Bronchial epithelial cell (primary cell): ENCODE data around the gene ANKH. TPM values are rescaled to one million over a fixed set of nuclear protein-coding genes. Genes with fewer than 3 reads are reported as not detected.
A peak's percentile ranks its signal among the peaks of the same experiment; 100 is the strongest.

Experiments used
- DNase-seq: peaks from one replicate; pipeline ENCODE4 v3.0.0-alpha.2; 2010; ENCODE audit warnings: low read depth
- FAIRE-seq: peaks from 2 replicates; lab custom pipeline; 2011; peaks lifted over from hg19 to GRCh38; lab: Jason Lieb, UNC
- H3K27me3 ChIP-seq: 2 replicates; pipeline ENCODE4 v1.5.1; 2011; ENCODE audit warnings: low read length; ENCODE audit not compliant: control insufficient read depth, insufficient read depth
- H3K36me3 ChIP-seq: 2 replicates; pipeline ENCODE4 v1.5.1; 2011; ENCODE audit warnings: low read length; ENCODE audit not compliant: control insufficient read depth, insufficient read depth
- H3K4me3 ChIP-seq: 2 replicates; pipeline ENCODE4 v1.5.1; 2011; ENCODE audit warnings: mild to moderate bottlenecking, low read depth, low read length, control low read depth
- total RNA-seq: library from RNA; depleted of rRNA; stranded (reverse); fragments of >200 nt; gene quantifications from 2 replicates; pipeline ENCODE4 v1.2.1, GENCODE V29; 2014
- TF ChIP-seq, protein P1 (sequence below): IDR thresholded peaks from 2 replicates; pipeline ENCODE4 v1.5.1; 2011; ENCODE audit warnings: mild to moderate bottlenecking, moderate library complexity, low read length, control low read depth, inconsistent platforms; ENCODE audit not compliant: insufficient read depth, severe bottlenecking

The ANKH gene
- total RNA-seq, 1 donor from 2014 or later: 12.9 TPM

DNA sequence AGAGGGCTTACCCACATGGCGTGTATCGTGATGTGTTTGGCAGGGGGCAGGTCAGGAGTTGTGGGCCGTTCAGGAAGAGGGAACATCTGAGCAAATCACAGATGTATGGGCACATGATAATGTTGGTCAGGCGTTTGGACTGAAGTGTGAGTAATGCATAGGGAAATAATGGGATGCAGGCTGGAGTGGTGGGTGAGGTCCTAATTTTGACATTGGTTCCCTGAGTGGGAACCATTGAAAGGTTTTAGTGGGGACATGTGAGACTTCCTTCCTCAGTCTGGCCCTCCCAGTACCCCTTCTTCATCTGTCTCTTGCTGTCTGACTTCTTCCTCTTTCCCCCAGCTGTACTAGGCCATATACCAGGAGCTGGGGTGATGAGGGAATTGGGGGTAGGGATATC lies 199.5 kb downstream of the ANKH start:
- TF ChIP-seq, protein P1, sequence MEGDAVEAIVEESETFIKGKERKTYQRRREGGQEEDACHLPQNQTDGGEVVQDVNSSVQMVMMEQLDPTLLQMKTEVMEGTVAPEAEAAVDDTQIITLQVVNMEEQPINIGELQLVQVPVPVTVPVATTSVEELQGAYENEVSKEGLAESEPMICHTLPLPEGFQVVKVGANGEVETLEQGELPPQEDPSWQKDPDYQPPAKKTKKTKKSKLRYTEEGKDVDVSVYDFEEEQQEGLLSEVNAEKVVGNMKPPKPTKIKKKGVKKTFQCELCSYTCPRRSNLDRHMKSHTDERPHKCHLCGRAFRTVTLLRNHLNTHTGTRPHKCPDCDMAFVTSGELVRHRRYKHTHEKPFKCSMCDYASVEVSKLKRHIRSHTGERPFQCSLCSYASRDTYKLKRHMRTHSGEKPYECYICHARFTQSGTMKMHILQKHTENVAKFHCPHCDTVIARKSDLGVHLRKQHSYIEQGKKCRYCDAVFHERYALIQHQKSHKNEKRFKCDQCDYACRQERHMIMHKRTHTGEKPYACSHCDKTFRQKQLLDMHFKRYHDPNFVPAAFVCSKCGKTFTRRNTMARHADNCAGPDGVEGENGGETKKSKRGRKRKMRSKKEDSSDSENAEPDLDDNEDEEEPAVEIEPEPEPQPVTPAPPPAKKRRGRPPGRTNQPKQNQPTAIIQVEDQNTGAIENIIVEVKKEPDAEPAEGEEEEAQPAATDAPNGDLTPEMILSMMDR: no peak
- Histone ChIP-seq H3K36me3 (peaks cover 1% of the 10 kb centered on the region), H3K27me3 (no peaks in the 10 kb centered on the region), H3K4me3 (no peak overlapping the region)
- FAIRE-seq (no peak), DNase-seq (peak; percentile 48)

GRCh38 chr5:14671414-14671813 lies 200.2 kb downstream of the ANKH start:
- FAIRE-seq (no peak), DNase-seq (peak; percentile 81)
- Histone ChIP-seq H3K27me3 (no peaks in the 10 kb centered on the region), H3K36me3 (no peaks in the 10 kb centered on the region), H3K4me3 (no peak overlapping the region)
- TF ChIP-seq, protein P1: no peak

- no peak overlapping the region for H3K4me3 ChIP-seq
- DNase-seq: peak; percentile 83
- no peaks in the 10 kb centered on the region for H3K27me3 ChIP-seq
These were observed 201.6 kb downstream of the ANKH start for GRCh38 chr5:14669975-14670374.

DNA sequence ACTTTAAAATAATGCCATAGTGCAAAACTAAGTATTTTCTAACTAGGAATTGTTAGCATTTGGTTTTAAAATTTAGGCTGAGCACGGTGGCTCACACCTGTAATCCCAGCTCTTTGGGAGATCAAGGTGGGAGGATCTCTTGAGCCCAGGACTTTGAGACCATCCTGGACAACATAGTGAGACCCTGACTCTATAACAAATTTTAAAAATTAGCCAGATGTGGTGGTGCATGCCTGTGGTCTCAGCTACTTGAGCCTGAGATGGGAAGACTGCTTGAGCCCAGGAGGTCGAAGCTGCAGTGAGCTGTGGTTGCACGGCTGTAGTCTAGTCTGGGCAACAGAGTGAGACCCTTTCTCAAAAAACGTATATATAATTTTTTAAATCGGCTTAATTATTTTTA lies 202.2 kb downstream of the ANKH start:
- Histone ChIP-seq H3K4me3 (no peak overlapping the region), H3K27me3 (no peaks in the 10 kb centered on the region), H3K36me3 (no peaks in the 10 kb centered on the region)
- FAIRE-seq: no peak
- TF ChIP-seq, protein P1: no peak
- no peak for DNase-seq

More at GRCh38 chr5:14669975-14670374, 201.6 kb downstream of the ANKH start:
- FAIRE-seq: no peak
- TF ChIP-seq, protein P1: no peak
- H3K36me3 ChIP-seq: no peaks in the 10 kb centered on the region

GRCh38 chr5:14668181-14668591 lies 203.4 kb downstream of the ANKH start:
- peak; percentile 31 for DNase-seq
- no peaks in the 10 kb centered on the region for H3K27me3 ChIP-seq
- no peaks in the 10 kb centered on the region for H3K36me3 ChIP-seq
- H3K4me3 ChIP-seq: no peak overlapping the region
- TF ChIP-seq, protein P1: no peak
- FAIRE-seq: no peak

GRCh38 chr5:14667770-14668169 lies 203.8 kb downstream of the ANKH start:
- Histone ChIP-seq H3K36me3 (no peaks in the 10 kb centered on the region), H3K4me3 (no peak overlapping the region), H3K27me3 (no peaks in the 10 kb centered on the region)
- TF ChIP-seq, protein P1: no peak
- FAIRE-seq: no peak
- DNase-seq: no peak
